ENCODE results near the gene RAP1A. TPM values are rescaled to one million over a fixed set of nuclear protein-coding genes. Genes with fewer than 3 reads are reported as not detected.

The RAP1A gene
- 100 to 1,000 TPM in 1 of 2 donors, 10 to 100 TPM in 1; 83.9 to 146 TPM for total RNA-seq

DNA sequence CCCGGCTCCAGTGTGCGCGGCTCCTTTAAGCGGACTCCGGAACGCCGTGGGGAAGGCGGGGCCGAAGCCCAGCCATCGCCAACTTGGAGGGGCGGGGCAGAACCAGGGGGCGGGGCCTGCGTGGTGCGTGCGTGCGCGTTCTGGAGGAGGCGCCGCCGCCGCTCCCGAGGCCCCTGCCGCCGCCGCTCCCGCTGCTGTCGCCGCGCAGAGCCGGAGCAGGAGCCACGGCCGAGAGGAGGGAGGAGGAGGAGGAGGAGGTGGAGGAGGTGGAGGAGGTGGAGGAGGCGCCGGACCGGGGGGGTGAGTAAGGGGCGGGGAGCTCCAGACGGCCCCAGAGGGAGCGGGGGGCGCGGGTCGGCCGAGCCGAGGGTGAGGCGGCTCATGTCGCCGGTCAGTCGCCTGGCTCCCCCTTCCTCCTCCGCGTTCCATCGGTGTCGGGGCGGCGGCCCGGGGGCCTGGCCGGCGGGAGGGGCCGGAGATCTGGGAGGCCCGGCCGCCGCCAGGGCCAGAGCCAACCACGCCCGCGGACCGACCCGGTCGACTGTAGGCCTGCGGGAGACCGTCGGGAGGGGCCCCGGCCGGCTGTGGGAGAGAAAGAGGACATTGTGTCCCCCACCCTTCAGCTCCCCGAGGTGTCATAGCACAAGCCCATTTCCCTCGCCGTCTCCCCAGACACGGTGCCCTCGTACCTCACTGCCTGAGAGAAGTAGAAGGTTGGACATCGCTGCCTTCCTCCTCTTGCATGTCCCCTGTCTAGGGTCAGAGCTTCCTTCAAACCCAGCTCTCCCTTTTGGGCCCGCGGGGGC is at the start of gene RAP1A:
Gene RAP1A, plus strand, starts transcription at position 155 of the 806 bp plus-strand sequence. CDS start 71,572 bp downstream, outside the sequence.
- H3K27me3 ChIP-seq = no peaks in the 10 kb centered on the region
- peak within 1 kb of the TSS; percentile 82 for H3K4me3 ChIP-seq
- no peaks in the 10 kb centered on the region for H3K36me3 ChIP-seq
- no peaks in the 10 kb centered on the region for H3K9me3 ChIP-seq
- peak; percentile 98 for DNase-seq
- peak within 1 kb of the TSS; percentile 91 for H3K27ac ChIP-seq
- H3K9ac ChIP-seq (ENCODE audit: low read depth in 2 of 2, low read length in 2 of 2) = peak within 1 kb of the TSS; percentile 85 to 90
- TF ChIP-seq, protein P1, sequence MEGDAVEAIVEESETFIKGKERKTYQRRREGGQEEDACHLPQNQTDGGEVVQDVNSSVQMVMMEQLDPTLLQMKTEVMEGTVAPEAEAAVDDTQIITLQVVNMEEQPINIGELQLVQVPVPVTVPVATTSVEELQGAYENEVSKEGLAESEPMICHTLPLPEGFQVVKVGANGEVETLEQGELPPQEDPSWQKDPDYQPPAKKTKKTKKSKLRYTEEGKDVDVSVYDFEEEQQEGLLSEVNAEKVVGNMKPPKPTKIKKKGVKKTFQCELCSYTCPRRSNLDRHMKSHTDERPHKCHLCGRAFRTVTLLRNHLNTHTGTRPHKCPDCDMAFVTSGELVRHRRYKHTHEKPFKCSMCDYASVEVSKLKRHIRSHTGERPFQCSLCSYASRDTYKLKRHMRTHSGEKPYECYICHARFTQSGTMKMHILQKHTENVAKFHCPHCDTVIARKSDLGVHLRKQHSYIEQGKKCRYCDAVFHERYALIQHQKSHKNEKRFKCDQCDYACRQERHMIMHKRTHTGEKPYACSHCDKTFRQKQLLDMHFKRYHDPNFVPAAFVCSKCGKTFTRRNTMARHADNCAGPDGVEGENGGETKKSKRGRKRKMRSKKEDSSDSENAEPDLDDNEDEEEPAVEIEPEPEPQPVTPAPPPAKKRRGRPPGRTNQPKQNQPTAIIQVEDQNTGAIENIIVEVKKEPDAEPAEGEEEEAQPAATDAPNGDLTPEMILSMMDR (IDR thresholded peaks at IDR 0.05) = no peak
- H3K4me1 ChIP-seq = no peaks in the 10 kb centered on the region
- intact Hi-C loops (cut with DNase I) = no loop called here

DNA sequence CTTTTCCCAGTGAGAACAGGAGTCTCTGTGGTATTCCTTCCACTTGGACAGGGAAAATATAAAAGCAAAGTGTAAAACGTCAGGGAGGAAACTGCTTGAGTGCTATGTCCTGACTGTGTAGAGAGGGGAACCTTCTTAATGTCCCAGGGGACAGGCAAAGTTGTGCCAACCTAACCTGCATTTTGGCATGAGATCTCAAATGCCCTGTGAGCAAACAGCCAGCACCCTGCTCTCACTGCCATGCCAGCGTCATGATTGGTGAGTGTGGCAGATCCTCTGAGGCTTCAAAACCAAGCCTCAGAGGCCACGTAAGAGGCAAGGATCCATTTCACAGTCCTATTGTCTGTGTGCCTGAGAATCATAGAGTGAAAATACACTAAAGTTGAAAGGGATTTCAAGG is 49.7 kb upstream of the RAP1A start:
- no peak overlapping the region for H3K27ac ChIP-seq
- H3K4me3 ChIP-seq = no peak overlapping the region
- TF ChIP-seq, protein P1 (IDR thresholded peaks at IDR 0.05) = no peak
- no peaks in the 10 kb centered on the region for H3K36me3 ChIP-seq
- DNase-seq = no peak
- no peaks in the 10 kb centered on the region for H3K27me3 ChIP-seq
- intact Hi-C loops (cut with DNase I) = no loop called here
- no peak overlapping the region for H3K9ac ChIP-seq (ENCODE audit: low read depth in 2 of 2, low read length in 2 of 2)
- no peaks in the 10 kb centered on the region for H3K9me3 ChIP-seq
- H3K4me1 ChIP-seq = no peaks in the 10 kb centered on the region

GRCh38 chr1:111570781-111571181 is 48.8 kb upstream of the RAP1A start:
- TF ChIP-seq, protein P1 (IDR thresholded peaks at IDR 0.05) = peak; percentile 16
- intact Hi-C loops (cut with DNase I) = no loop called here
- Histone ChIP-seq H3K4me1 (no peaks in the 10 kb centered on the region), H3K36me3 (no peaks in the 10 kb centered on the region), H3K27ac (no peak overlapping the region), H3K9me3 (no peaks in the 10 kb centered on the region), H3K4me3 (no peak overlapping the region), H3K27me3 (no peaks in the 10 kb centered on the region), H3K9ac (ENCODE audit: low read depth in 2 of 2, low read length in 2 of 2) (no peak overlapping the region)
- DNase-seq = no peak

DNA sequence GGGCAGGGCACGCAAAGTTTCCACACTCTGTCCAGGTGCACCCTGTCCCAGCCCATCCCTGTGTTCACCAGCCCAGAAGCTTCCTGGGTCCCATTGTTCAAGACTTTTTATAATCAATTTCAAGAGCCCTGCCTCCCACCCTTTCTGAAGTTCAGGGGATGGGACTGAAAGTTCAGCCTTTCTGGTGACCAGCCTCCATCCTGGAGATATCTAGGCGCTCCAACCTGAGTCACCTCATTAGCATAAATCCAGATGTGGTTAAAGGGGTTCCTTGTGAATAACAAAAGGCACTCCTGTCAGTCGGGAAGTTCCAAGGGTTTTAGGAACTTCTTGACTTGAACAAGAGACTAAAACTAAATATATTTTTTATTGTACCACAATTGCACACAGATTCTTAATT is 48.4 kb upstream of the RAP1A start:
- TF ChIP-seq, protein P1 (IDR thresholded peaks at IDR 0.05) = no peak
- Histone ChIP-seq H3K9ac (ENCODE audit: low read depth in 2 of 2, low read length in 2 of 2) (no peak overlapping the region), H3K27ac (no peak overlapping the region), H3K4me1 (no peaks in the 10 kb centered on the region), H3K36me3 (no peaks in the 10 kb centered on the region), H3K9me3 (no peaks in the 10 kb centered on the region), H3K27me3 (no peaks in the 10 kb centered on the region), H3K4me3 (no peak overlapping the region)
- DNase-seq = no peak
- intact Hi-C loops (cut with DNase I) = no loop called here

- Histone ChIP-seq H3K36me3 (no peaks in the 10 kb centered on the region), H3K4me3 (no peak overlapping the region), H3K9me3 (no peaks in the 10 kb centered on the region), H3K4me1 (no peaks in the 10 kb centered on the region), H3K9ac (ENCODE audit: low read depth in 2 of 2, low read length in 2 of 2) (no peak overlapping the region), H3K27me3 (no peaks in the 10 kb centered on the region), H3K27ac (no peak overlapping the region)
- TF ChIP-seq, protein P1 (IDR thresholded peaks at IDR 0.05) = no peak
- intact Hi-C loops (cut with DNase I) = no loop called here
- no peak for DNase-seq
Measured at GRCh38 chr1:111571987-111572386, 47.6 kb upstream of the RAP1A start.
